MM.1S (cell line): ENCODE data around the gene BICD1.

Source experiments
- EZH2 ChIP-seq: fragments of 300-600 bp; sonication (generic); optimal IDR thresholded peaks from 2 replicates; pipeline ENCODE3; 2017; ENCODE audit warnings: low read depth, mild to moderate bottlenecking, antibody characterized with exemption, low read length, mixed read lengths
- EZH2phosphoT487 ChIP-seq: fragments of 300-600 bp; sonication (generic); IDR thresholded peaks from 2 replicates; pipeline ENCODE4 v1.6.1; 2018; ENCODE audit warnings: antibody characterized with exemption, low read length
- TF ChIP-seq, protein P1 (sequence below): fragments of 300-600 bp; sonication (generic); IDR thresholded peaks from 2 replicates; pipeline ENCODE4 v1.5.1; 2016; ENCODE audit warnings: antibody characterized with exemption, low read length, mixed read lengths

DNA sequence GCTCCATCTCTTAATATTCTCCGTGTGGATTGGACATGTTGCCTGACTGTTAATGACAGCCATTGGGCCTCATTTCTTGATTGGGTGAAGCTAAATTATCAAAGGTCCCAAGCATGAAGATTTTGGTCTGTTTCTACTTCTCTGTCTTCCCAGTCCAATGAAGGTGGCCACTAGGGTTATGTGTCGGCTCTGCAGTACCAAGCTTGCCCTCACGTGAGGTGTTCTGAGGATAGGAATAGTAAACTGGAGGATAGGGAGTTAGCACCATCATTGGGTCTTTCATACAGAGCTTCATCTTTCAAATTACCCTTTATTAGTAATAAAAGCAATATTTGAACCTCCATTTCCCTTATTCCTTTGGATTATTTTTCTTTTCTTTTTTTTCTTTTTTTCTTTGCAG, 21.9 kb upstream of the BICD1 start:
- TF ChIP-seq, protein P1, sequence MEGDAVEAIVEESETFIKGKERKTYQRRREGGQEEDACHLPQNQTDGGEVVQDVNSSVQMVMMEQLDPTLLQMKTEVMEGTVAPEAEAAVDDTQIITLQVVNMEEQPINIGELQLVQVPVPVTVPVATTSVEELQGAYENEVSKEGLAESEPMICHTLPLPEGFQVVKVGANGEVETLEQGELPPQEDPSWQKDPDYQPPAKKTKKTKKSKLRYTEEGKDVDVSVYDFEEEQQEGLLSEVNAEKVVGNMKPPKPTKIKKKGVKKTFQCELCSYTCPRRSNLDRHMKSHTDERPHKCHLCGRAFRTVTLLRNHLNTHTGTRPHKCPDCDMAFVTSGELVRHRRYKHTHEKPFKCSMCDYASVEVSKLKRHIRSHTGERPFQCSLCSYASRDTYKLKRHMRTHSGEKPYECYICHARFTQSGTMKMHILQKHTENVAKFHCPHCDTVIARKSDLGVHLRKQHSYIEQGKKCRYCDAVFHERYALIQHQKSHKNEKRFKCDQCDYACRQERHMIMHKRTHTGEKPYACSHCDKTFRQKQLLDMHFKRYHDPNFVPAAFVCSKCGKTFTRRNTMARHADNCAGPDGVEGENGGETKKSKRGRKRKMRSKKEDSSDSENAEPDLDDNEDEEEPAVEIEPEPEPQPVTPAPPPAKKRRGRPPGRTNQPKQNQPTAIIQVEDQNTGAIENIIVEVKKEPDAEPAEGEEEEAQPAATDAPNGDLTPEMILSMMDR, result no peak
- no peak for TF ChIP-seq EZH2
- no peak for TF ChIP-seq EZH2phosphoT487
